AG04450 (cell line): ENCODE measurements around the gene SND1. TPM values are rescaled to one million over a fixed set of nuclear protein-coding genes. Genes with fewer than 3 reads are reported as not detected.

ENCODE experiments used
- CTCF ChIA-PET: fragments of 300-600, 350-600 bp; formaldehyde crosslinking; extraction: SDS; loops from one replicate; lab custom pipeline; 2022; ENCODE audit warnings: antibody characterized with exemption, inconsistent platforms; lab: Charles Lee
- POLR2A ChIA-PET: fragments of 350-600 bp; formaldehyde crosslinking; extraction: SDS; loops from one replicate; lab custom pipeline; 2021; ENCODE audit warnings: antibody characterized with exemption, inconsistent platforms; lab: Yijun Ruan, JAX
- DNase-seq: peaks from one replicate; pipeline ENCODE4 v3.0.0-alpha.2; 2011; ENCODE audit warnings: low read depth, low spot score
- H3K27ac ChIP-seq: one replicate; pipeline ENCODE4 v1.5.1; 2012; ENCODE audit warnings: low read depth, low read length, control low read depth
- H3K27me3 ChIP-seq: one replicate; pipeline ENCODE4 v1.6.0; 2012; ENCODE audit warnings: low read length; ENCODE audit not compliant: control insufficient read depth, insufficient read depth
- H3K4me3 ChIP-seq: 2 replicates; pipeline ENCODE4 v1.5.1; 2011; ENCODE audit warnings: mild to moderate bottlenecking, low read depth, low read length, control low read depth
- H3K9me3 ChIP-seq: 2 replicates; pipeline ENCODE4 v1.5.1; 2012; ENCODE audit warnings: low read length; ENCODE audit not compliant: control insufficient read depth, insufficient read depth
- CTCF ChIP-seq: IDR thresholded peaks from 2 replicates; pipeline ENCODE4 v1.5.1; 2011; ENCODE audit warnings: low read depth, low read length, control low read depth, inconsistent platforms
- polyA plus RNA-seq: library from polyadenylated mRNA; depleted of rRNA; stranded (reverse); fragments of >200 nt; gene quantifications from 2 replicates; pipeline ENCODE4 v1.2.3, GENCODE V29; 2011

Gene SND1
- polyA plus RNA-seq, 1 experiment = 247 TPM

- no peaks in the 10 kb centered on the region for H3K9me3 ChIP-seq
- no peak for DNase-seq
- ChIA-PET POLR2A (no interaction called here), CTCF (interaction anchor here (4.3 kb wide), 1 partner anchor 507 kb away, joined by 23 read pairs; no protein-coding TSS in a partner anchor)
- no peak for TF ChIP-seq CTCF
- no peak overlapping the region for H3K4me3 ChIP-seq
- no peak overlapping the region for H3K27ac ChIP-seq
- H3K27me3 ChIP-seq = no peaks in the 10 kb centered on the region
These were observed 50.2 kb downstream of the SND1 start for GRCh38 chr7:127702052-127702652.

DNA sequence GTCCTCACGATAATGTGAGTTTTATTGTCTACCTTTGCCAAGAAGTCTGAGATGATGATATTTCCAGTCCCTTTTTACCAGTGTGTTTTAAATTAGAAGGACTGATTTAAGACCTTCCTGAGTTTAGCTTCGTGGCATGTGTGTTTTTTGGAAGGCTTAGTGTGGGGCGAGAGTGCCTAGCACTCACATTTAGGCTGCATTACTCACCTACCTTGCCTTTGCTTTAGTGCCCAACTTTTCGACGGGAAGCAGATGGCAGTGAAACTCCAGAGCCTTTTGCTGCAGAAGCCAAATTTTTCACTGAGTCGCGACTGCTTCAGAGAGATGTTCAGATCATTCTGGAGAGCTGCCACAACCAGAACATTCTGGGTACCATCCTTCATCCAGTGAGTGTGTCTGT lies 50.9 kb downstream of the SND1 start:
- ChIA-PET CTCF (interaction anchor here (4.3 kb wide), 1 partner anchor 506 kb away, joined by 23 read pairs; no protein-coding TSS in a partner anchor), POLR2A (no interaction called here)
- Histone ChIP-seq H3K27me3 (no peaks in the 10 kb centered on the region), H3K27ac (no peak overlapping the region), H3K4me3 (no peak overlapping the region), H3K9me3 (no peaks in the 10 kb centered on the region)
- no peak for DNase-seq
- TF ChIP-seq CTCF = no peak

GRCh38 chr7:127704211-127704610 lies 52.2 kb downstream of the SND1 start:
- Histone ChIP-seq H3K9me3 (no peaks in the 10 kb centered on the region), H3K4me3 (no peak overlapping the region), H3K27ac (no peak overlapping the region), H3K27me3 (no peaks in the 10 kb centered on the region)
- no peak for DNase-seq
- ChIA-PET CTCF (interaction anchor here (1.2 to 4.3 kb wide), 2 partner anchors 432 to 505 kb away, joined by 3 to 23 read pairs; no protein-coding TSS in a partner anchor), POLR2A (no interaction called here)
- no peak for TF ChIP-seq CTCF

DNA sequence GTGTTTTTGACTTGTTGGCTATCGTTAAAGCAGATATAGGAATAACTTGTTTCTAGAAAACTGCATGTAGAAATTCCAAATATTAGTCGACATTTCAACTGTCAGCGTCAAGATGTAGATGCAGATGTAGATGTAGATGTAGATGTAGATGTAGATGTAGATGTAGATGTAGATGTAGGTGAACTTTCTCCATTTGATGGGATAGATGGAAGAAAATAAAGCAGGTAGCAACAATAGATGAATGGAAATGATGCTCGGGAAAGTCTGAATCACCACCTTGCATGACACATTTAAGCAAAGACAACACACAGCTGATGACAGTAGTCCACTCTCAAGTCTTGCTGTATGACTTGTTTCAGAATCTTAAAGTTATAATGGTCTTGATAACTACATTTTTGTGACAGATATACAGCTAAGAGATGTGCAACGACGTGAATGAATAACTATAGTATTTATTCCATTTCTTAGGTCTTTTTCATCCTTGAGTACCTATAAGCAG lies 53.5 kb downstream of the SND1 start:
- H3K27me3 ChIP-seq = no peaks in the 10 kb centered on the region
- no peak overlapping the region for H3K4me3 ChIP-seq
- DNase-seq = no peak
- no peaks in the 10 kb centered on the region for H3K9me3 ChIP-seq
- CTCF ChIA-PET = interaction anchor here (4.3 kb wide), 1 partner anchor 504 kb away, joined by 23 read pairs; no protein-coding TSS in a partner anchor
- H3K27ac ChIP-seq = no peak overlapping the region
- POLR2A ChIA-PET = no interaction called here
- no peak for TF ChIP-seq CTCF

DNA sequence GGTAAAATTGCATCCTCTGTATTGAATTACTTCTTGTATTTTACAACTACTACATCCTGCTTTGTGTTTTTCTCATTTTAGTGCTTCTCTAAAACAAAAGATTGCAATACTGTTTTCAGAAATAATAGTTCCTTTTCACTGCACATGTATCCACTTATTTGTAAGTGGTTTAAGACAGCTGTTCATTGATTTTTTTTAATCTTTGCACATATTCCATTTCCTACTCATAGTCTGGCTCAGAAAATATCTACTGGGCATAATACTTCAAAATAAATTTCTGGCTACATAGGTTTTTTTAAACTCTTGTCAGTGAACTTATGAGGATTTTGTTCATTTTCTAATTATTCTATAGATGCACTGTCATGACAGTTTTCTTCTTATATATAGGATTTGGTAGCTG lies 54.8 kb downstream of the SND1 start:
- H3K27me3 ChIP-seq = no peaks in the 10 kb centered on the region
- H3K27ac ChIP-seq = no peak overlapping the region
- H3K9me3 ChIP-seq = no peaks in the 10 kb centered on the region
- no peak for DNase-seq
- POLR2A ChIA-PET = interaction anchor here (1.2 kb wide), 1 partner anchor 118 kb away, joined by 4 read pairs; the partner anchor contains the start of gene ARF5
- CTCF ChIA-PET = interaction anchor here (0.8 to 8.1 kb wide), 5 partner anchors 40 to 502 kb away, joined by 3 to 141 read pairs (median 5); partner anchors contain the start of gene ARF5
- no peak for TF ChIP-seq CTCF
- H3K4me3 ChIP-seq = no peak overlapping the region
